NCI-H345 treated with DMSO at 0.1 percent for 48 hours (cell line): ENCODE results near the gene MOB3B.
A peak's percentile ranks its signal among the peaks of the same experiment; 100 is the strongest.

Experiments
- DNase-seq: peaks from one replicate; lab custom pipeline; 2025; ENCODE audit not compliant: unreplicated experiment; lab: John Stamatoyannopoulos, UW

The MOB3B gene

GRCh38 chr9:27369591-27369990 is 160.0 kb downstream of the MOB3B start:
- DNase-seq, result no peak

- no peak for DNase-seq
These were observed 161.2 kb downstream of the MOB3B start for GRCh38 chr9:27368316-27368985.

DNA sequence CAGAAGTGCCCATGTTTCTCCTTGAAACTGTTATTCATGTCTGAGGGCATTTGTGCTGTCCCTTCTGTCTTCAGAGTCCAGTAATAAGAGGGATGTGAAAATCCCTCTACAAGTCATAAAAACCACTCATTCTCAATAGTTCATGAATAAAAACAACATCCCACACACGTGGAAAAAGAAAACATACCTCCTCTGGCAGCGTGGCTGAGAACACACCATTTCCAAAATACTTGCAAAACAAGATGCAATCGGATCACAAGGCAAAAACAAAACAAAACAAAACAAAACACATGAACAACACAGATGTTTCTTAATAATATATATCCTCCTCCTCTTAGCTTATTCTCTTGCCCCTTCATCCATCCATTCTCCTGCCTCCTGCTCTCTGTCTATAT is 161.7 kb downstream of the MOB3B start:
- no peak for DNase-seq

DNA sequence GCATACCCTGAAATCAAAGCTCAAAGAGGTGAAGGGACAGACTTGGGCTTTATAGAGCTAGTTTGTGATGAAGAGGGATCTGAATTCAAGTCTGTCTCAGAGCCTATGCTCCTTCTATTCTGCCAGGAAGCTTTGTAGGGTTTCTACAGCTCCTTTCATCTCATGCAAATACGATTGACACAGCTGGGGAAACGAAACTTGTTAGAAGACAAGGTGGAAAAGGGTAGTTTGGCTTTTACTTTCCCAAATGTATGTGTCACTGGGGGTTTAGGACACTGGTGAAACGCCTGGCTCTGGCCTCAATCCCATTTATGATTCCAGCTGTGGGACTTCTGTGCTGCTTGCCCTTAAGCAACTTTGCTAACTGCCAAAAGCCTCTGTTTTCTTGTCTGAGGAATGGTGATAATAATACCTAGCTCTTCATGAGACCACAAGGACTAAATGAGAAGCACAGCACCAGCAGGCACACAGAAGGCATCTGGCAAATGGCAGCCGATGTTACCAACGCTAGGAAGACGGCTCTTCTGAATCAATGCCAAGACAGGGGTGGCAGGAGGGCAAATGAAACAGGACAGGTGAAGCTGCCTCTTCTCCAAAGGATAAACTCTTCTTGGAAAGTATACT is 162.3 kb downstream of the MOB3B start:
- DNase-seq, result no peak

- DNase-seq, result no peak
These were observed 163.8 kb downstream of the MOB3B start for GRCh38 chr9:27365707-27366376.

GRCh38 chr9:27362447-27363210 is 167.0 kb downstream of the MOB3B start:
- DNase-seq, result peak; percentile 62

DNA sequence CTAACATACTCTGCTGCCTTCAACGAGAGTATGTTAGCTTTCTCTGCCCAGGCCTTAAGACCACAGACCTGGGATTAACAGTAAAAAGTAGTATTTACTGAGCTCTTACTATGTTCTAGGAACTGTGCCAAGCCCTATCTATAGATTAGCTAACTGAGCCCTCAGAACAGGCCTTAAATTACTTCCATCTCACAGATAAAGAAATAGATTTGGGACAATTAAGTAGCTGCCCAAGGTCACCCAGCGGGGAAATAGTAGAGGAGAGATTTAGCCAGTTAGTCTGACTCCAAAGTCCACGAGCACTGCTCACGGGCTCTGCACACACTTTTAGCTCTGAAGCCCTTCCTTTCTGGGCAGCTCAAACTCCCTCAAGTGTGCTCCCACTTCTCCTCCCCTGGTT is 168.1 kb downstream of the MOB3B start:
- no peak for DNase-seq

GRCh38 chr9:27359763-27360162 is 169.9 kb downstream of the MOB3B start:
- no peak for DNase-seq

GRCh38 chr9:27358007-27358406 is 171.6 kb downstream of the MOB3B start:
- no peak for DNase-seq

DNA sequence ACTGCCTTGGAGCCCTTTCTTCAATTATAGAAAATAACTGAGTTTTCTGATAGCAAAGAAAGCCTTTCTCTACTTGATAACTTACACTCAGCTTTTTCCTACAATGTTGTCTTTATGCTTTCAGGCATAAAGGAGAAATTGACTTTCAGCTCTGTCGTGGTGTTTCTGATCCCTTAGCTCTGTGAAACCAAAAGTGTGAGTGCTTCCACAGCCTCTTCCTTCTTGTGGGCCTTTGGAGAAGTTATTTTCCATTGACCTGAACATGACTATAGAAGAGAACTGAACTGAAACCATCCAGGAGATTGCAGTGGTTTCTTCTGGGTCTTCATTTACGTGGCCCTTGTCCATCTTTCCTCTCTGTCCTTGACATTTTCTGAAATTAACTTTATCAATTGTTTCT is 173.2 kb downstream of the MOB3B start:
- no peak for DNase-seq

DNA sequence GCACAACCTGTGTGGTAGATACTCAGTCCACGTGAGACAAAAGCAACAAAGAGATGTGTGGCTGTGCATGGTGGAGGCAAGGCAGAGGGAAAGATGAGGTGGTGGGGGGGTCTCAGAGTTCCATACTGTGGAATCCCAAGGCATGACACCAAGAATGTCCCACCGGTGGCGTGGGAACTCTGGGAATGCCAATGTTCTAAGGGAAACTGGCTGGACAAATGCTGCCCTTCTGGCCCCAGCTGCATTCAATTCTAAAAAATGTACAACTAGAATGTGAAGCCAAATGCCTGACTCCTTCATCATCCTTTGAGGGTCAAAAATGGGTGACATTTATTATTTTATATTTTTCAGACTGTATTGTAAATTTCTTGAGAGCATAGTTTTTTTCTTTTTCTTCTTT is 174.4 kb downstream of the MOB3B start:
- DNase-seq, result no peak

DNA sequence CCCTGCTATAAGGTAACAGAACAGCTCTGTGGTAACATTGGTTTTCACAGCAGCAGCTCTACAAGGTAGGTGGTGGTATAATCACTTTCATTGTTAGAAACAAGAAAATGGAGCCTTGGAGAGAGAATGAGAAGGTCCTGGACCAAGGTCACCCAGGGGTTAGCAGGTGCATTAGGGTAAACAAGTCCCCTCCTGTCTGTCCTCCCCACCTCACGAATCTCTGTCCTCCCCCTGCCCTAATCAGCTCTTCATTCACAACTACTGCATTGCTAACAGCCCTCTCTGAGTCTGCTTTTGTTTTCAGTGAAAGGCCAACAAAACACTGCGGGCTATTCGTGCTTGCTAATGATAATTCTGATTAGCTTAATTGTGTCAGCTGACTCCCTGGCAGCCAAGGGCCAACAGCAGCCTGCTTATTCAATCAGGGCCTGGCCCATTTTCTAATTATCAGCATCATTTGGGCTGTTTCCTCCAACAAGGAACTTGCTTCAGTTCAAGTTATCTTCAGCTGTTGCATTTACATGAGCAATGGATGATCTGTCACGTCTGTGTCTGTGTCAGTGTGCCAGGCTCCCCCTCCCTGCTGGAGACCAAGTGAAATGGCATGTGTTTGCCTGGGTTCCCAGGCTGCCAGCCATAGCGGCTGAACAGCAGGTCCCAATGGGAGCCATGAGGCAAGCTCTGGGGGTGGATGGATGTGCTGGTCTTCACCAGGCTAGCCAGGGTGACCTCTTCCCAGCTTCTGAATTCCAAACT is 176.0 kb downstream of the MOB3B start:
- DNase-seq, result no peak

DNA sequence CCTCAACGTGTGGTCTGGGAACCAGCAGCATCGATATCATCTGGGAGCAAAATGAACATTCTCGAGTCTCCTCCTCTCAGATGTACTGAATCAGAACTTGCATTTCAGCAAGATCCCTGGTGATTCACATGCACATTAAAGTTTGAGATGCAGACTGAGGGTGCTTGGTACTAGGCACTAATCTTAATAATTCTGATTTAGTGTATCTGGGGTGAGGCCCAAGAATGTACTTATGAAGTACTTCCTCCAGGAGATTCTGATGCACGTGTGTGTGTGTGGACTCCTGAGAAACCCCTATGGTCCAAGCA is 176.5 kb downstream of the MOB3B start:
- DNase-seq, result no peak

GRCh38 chr9:27352457-27353165 is 177.0 kb downstream of the MOB3B start:
- DNase-seq, result no peak

GRCh38 chr9:27351438-27351837 is 178.2 kb downstream of the MOB3B start:
- DNase-seq, result peak; percentile 23

- DNase-seq, result no peak
These were observed 179.1 kb downstream of the MOB3B start for GRCh38 chr9:27350382-27350976.

- DNase-seq, result peak; percentile 33
These were observed 179.9 kb downstream of the MOB3B start for GRCh38 chr9:27349698-27350080.

- peak; percentile 33 for DNase-seq
These were observed 180.6 kb downstream of the MOB3B start for GRCh38 chr9:27348785-27349697.

GRCh38 chr9:27347889-27348288 is 181.7 kb downstream of the MOB3B start:
- DNase-seq, result no peak
